ENCODE data around the gene DLGAP1.

- no peak for TF ChIP-seq KLF9 (tag by site-specific recombination; IDR thresholded peaks at IDR 0.05; ENCODE audit: low read depth)
- no peak for TF ChIP-seq KLF1 (tag by site-specific recombination; IDR thresholded peaks at IDR 0.05)
- TF ChIP-seq ZNF24 (tag by site-specific recombination; IDR thresholded peaks at IDR 0.05), result no peak
- no peak for TF ChIP-seq ZNF510 (tag by site-specific recombination; IDR thresholded peaks at IDR 0.05; ENCODE audit: insufficient replicate concordance)
- no peak for TF ChIP-seq ZNF530 (tag by site-specific recombination; IDR thresholded peaks at IDR 0.05; ENCODE audit: low read depth)
- TF ChIP-seq, protein P1, sequence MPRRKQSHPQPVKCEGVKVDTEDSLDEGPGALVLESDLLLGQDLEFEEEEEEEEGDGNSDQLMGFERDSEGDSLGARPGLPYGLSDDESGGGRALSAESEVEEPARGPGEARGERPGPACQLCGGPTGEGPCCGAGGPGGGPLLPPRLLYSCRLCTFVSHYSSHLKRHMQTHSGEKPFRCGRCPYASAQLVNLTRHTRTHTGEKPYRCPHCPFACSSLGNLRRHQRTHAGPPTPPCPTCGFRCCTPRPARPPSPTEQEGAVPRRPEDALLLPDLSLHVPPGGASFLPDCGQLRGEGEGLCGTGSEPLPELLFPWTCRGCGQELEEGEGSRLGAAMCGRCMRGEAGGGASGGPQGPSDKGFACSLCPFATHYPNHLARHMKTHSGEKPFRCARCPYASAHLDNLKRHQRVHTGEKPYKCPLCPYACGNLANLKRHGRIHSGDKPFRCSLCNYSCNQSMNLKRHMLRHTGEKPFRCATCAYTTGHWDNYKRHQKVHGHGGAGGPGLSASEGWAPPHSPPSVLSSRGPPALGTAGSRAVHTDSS (tag by site-specific recombination; IDR thresholded peaks at IDR 0.05), result no peak
- no peak for TF ChIP-seq ZNF571 (tag by site-specific recombination; IDR thresholded peaks at IDR 0.05)
- TF ChIP-seq CTCF (tag by site-specific recombination; IDR thresholded peaks at IDR 0.05), result no peak
Measured at GRCh38 chr18:3649633-3650426, 805.3 kb downstream of the DLGAP1 start.
